ENCODE results near the gene CCDC185.

Gene CCDC185

DNA sequence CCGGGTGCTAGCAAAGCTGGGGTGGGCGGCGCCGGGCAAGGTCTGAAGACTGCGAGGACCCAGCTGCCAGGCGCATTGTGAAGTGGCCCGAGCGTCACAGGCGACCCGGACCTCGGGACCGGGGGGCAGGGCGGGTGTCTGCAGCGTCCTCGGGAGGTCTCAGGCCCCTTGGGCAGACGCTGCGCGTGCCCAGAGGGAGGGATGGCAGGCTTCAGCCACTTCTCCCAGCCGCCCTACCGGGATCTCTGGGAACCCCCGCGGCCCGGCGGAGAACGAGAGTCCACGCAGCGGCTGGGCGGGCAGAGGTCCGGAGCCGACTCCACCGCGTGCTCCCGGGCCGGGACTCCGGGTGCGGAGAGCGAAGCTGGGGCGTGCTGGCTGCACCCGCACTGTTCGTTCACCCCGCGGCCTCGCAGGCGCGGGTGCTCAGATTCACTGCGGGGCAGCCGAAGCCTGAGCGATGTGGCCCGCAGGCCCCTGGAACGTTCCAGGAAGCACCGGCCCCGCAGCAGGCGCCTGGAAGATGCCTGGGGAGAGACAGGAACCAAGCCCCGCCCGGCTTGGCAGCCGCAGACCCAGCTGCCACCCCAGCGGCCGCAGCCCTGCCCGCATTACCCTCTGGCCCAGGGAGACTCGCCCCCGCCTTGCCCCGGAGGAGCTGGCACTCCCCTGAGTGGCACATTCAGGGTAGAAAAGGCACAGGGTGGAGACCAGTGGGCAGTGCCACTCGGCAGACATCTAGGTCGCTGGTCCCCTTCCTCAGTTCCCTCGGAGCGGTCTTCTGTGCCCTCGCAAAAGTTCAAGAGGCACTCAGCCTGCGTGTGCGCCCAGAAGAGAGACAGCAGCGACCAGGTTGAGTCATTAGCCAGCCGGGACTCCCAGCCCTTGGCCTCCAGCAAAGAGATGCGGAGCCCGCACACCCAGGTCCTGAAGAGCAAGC is at the start of gene CCDC185:
Gene CCDC185, plus strand, starts transcription at position 141 of the 940 bp plus-strand sequence. Its CDS starts 61 bp downstream, at position 202.
- DNase-seq (ENCODE audit: low read depth) = no peak

DNA sequence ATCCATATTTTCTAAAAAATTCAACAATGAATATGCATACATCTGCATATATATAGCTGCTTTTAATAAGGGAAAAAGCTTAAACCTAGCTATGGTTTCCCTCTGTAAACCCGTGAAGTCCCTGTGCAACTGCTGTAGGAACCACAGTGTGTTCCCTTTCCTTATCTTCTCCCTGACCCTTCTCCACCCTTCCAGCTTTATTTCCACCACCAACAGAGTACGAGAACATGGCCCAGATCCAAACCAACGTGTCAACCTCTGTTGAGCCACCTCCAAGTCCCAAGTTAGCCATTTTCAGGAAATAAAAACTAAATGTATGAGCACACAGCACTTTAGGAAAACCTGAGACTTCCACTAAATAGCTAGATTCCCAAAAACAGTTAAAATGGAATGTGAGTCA is 49.5 kb upstream of the CCDC185 start:
- DNase-seq (ENCODE audit: low read depth) = no peak

DNA sequence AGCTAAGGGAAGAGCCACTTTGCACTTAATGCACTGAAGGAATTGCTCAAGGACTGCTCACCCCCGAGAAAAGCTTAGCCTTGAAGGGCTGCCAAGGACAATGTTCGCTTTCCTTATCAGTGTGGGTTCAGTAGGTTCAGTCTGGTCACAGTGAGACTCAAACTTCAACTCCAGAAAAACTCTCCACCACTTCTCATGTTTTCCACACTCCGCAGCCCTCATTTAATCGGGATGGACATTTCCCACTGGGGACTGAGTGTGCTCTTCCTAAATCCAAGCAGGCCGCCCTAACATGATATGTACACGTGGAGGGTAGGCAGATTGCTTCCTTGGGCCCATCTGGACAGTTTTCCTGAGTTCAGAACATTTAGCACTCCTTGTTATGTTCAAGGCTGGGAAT is 48.7 kb upstream of the CCDC185 start:
- no peak for DNase-seq (ENCODE audit: low read depth)

DNA sequence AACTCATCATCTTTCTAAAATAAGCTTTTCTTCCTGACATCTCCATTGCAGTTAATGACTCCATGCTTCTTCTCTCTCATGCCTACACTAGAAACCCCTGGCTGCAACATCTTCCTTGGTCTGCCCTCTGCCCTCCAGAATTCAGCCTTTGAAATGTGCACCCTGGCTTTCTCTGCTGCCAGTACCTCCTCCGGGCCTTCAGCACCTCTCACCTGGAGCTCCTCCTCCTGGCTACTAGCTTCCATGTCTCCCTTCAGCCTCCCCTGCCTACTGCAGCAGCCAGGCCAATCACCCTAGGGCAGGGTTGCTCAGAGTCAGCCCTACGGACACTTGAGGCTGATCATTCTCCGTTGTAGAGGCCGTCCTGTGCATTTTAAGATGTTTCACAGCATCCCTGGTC is 47.5 kb upstream of the CCDC185 start:
- no peak for DNase-seq (ENCODE audit: low read depth)

DNA sequence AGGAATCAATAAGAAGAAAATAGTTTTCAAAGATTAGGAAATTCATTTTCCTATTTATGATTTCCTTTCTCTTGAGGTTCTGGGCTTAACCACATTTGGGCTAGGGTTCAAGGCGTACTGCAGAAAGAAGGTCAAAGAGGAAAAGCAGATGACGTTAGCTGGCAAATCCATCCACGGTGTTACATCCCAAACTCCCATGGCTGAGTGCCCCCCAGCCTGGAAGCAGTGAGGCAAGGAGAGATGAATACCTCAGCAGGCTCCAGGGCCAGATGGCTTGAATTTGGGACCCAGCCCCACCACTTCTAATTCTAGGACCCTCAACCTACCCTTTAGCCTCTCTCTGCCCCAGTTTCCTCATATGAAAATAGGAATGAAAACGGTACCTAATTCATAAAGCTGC is 46.9 kb upstream of the CCDC185 start:
- DNase-seq (ENCODE audit: low read depth) = no peak

DNA sequence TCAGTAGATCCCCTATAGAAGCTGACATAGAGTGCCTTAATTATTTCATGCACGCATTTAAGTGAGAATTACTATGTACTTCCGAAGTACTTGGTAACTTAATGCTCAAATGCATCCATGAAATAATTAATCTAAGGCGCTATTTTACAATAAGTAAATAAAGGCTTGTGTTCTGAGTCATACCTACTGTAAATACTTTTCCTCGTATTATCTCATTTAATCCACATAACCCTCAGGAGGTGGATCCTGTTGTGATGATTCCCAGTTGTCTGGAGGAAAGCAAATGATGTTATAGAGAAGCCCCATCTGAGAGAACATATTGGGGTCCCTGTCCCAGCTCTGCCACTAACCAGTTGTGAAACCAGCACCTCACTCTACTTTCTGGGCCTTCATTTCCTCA is 45.6 kb upstream of the CCDC185 start:
- DNase-seq (ENCODE audit: low read depth) = no peak

DNA sequence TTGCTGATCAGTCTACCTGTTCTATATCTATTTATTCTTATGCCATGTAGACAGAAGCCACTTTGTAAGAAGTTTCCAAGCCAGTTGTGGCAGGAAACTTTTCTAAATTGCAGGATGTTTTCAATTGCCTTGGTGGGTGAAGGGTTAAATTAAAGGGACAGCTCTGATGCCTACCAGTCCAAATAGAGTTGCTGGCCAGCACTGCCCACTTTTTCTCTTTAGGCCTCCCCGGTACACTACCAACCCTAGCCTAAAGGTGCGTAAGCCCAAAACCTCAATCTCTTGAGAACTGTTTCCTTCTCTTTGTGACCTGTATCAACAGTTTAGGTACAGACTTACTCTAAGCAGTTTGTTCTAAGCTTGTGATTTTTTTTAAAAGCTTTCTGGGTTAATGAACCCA is 44.8 kb upstream of the CCDC185 start:
- no peak for DNase-seq (ENCODE audit: low read depth)

DNA sequence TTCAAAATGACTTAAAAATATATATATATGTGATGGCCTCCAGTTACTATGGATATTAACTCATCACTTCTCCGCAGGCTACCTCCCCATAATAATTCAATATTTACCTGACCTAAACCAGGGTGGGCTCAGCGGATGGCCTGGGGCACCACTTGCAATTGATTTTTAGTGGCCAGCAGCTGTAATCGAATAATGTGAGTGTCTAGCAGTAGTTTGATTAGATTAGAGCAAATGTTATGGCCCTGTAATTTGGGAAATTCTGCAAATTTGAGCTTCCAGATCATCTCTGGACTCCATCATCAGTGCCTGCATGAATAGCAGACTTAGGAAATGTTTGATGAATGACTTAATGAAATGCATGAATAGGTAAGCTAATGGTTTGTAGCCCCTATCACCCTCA is 44.0 kb upstream of the CCDC185 start:
- DNase-seq (ENCODE audit: low read depth) = no peak

DNA sequence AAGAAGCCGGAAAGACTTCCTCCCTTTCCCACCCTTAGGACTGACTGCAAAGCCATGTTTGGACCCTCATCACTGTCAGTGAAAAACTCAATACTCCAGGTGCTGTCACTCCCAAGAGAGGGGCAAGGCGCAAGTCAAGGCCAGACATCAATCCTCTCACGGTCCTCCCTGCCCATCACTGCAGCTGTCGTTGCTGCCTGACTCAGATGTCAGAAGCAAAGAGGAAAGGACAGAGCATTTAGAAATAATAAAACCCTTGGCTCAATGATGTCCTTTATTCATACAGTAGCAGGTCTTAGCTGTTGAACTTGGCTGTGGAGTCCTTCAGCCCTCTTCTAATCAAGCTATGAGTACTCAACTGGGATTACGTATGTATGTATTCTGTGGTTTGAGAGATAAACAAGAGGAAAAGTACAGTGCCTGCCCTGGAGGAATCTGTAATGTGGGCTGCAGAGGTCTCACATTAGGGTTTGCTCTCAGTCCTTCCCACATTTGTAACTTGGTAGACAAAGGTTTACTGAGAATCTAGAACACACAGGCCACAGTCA is 42.8 kb upstream of the CCDC185 start:
- no peak for DNase-seq (ENCODE audit: low read depth)

DNA sequence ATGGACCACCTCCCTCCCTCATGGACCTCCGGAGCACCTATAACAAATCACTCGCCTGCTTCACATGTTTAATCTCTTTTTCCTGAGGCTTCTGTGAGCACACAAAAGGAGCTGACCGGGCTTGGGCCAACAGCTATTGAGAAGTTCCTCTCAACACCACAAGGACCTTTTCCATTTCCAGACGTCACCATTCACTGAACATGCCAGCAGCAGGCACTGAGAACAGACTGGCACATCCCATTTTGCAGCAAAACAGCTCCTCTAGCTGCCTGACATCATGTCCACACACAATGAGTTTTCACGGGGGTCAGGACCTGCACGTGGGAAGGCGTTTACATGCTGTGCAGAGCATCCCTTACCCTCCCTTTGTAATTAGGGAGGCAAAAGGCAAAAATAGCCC is 40.3 kb upstream of the CCDC185 start:
- DNase-seq (ENCODE audit: low read depth) = no peak

DNA sequence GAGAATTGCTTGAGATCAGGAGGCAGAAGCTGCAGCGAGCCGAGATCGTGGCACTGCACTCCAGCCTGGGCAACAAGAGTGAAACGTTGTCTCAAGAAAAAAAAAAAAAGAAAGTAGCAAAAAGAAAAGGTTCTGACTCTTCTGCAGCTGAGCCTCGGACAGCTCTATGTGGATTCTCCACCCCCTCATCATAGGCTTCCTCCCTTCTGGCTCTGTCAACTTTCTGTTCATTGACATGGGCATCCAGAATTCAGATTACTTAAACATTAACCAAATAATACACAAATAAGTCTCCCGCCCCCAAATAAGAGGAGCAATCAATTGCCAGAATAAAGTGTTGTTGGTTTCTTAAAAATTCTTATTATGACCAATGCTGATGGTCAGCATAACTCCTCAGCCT is 39.3 kb upstream of the CCDC185 start:
- DNase-seq (ENCODE audit: low read depth) = no peak

DNA sequence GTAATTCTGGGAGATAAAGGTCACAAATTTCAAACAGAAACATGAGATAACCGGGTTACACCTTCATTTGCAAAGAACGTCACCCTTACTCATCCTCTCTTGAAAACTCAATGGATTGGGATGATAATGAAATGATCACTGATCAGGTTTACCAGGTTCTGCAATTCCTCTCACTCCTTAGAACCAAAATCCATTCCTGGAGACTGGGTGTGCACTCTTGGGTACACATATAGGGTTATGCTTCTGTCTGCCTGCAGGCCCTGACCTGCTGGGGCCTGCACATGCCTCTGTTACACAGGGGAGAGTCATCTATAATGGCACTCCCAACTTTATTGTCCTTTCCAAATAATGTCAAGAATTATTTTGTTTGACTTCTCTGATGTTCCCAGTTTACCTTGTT is 37.5 kb upstream of the CCDC185 start:
- no peak for DNase-seq (ENCODE audit: low read depth)

DNA sequence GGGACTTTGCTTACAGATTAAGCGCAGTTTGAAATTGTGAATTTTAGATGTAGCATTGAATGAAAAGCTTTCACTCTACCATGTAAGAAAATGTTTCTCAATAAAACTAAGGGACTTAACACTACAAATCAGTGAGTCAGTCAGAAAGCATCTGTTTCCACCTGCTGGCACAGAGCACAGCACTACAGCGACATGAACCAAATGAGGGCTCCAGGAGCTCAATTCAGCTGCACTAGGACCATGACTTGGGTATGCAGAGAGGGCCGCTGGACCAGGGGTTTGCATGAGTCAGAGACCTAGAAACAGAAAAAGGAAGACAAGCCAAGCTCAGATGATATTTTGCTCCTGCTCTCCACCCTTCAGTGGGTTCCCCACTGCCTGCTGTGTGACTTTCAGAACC is 34.4 kb upstream of the CCDC185 start:
- no peak for DNase-seq (ENCODE audit: low read depth)

DNA sequence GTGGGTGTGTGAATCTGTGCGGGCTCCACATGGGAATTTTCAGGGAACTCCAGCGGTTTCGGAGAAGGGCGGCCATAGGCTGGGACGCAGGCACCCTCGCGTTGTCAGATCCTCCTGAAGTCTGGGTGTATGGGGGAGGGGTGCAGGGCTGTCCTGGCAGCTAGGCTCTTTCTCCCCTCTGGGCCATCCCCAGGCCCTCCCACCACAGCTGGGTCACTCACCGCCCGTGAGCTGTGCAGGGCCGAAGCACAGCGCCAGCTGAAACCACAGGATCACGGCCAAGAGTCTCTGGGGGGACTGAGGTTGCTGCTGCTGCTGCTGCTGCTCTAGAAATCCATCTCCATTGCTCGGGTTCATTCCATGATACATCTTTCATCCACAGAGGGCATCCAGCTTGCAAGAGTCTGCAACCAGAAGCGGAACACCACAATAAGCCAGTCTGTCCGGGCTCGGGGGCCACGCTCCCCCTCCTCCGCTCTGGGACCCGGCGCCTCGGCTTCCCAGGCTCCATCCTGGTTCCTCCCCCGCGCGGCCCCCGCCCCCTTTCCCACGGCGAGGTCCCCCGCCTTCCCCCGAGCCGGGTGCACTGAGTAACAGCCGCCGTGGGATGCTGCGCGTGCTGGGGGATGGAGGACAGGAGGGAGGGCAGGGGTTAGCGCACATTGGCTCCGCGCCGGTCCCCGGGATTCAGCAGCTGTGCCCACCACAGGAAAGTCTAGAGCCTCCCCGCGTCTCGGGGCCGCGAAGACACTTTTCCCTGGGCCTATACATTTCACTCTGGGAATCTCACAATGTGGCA is 30.0 kb upstream of the CCDC185 start:
- DNase-seq (ENCODE audit: low read depth) = peak; percentile 12

DNA sequence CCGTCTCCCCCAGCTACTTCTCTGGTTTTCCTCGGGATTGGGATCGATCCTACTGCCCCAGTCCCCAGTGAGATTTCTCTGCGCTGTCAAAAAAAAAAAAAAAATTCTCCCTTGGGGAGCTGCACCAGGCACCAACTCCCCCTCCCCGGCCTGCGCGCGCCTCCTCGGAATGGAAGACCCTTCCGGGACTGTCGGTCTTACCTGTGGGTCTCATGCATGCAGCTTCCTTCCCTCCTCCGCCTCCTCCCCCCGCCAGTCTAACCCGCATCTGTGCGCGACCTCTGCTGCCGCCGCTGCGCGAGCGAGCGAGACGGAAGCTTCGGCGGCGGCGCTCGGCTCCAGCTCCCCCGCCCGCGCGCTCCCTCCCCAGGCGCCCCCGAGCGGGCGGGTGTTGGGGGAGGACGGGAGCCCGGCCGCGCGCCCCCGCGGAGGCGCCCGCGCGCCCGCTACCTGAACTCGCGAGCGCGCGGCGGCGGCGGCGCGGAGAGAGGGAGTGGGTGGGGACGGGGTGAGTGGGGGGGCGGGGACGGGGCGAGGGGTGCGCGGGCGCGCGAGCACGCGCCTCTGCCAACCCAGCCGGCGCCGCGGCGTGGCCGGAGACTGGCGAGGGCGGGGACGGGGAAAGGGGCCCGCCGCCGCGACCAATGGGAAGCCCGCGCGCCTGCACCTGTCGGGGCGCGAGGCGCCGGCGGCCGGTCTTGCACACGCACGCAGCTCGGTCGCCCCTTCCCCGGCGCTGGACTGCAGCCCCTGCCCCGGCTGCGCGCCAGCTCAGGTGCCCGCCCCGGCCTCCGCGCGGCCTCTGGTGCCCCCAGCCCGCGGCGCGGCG is 29.1 kb upstream of the CCDC185 start, which contains the start of gene SUSD4:
Gene SUSD4, minus strand, starts transcription at position 321 of the 829 bp plus-strand sequence. CDS start 751 bp downstream, outside the sequence.
- DNase-seq (ENCODE audit: low read depth) = peak; percentile 56

DNA sequence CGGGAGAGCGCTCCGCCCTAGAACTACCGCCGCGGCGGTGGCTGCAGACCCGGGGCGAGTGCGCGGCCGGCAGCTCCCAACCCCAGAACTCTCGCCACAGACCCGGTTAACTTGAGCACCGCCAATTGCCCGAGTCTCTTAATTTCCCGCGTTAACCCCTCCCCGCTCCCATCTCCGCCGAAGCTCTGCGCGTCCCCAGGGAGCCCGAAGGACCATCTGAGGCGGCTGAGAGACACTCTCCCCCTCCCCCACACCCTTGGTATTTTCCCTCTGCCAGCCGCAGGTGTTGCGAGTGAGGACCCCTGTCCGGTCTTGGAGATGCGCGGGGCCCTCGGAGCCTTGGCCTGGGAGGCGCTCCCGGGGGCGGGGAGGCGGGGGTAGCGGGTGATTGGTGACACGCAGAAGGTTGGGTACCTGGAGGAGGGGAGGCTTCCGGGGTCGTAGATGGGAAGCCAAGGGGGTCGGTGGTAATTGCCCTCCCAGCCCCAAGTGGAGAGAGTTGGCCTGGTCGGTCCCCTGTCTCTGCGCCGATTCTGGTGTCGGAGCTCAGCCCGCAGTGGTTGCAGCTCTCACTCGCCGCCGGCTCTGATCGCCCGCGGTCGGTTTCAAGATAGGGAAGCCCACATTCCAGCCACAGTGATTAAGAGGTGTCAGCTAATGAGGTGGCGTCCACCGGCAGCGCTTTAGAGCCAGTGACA is 28.4 kb upstream of the CCDC185 start:
- DNase-seq (ENCODE audit: low read depth) = peak; percentile 3

DNA sequence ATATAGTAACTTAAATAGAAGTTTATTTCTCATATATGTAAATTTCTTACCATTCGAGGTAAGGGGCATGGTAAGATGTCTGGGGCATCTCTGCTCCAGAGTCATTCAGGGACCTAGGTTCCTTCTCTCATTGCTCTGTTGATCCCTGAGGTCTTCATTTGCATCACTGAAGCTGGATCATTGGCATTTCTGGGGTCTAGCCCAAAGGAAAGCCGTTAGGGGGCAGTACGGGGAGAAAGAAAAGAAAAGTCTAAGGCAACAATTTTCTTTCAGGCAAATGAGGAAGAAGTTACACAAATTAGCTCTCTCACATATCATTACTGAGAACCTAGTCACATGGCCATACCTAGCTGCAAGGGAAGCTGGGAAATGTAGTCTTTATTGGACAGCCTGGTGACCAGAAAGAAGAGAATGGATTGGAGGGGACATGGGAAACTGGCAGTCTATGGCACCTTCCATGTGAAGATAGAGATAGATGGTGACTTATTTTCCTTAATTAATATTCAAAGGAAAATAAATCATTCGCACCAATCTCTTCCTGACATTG is 19.1 kb upstream of the CCDC185 start:
- no peak for DNase-seq (ENCODE audit: low read depth)

DNA sequence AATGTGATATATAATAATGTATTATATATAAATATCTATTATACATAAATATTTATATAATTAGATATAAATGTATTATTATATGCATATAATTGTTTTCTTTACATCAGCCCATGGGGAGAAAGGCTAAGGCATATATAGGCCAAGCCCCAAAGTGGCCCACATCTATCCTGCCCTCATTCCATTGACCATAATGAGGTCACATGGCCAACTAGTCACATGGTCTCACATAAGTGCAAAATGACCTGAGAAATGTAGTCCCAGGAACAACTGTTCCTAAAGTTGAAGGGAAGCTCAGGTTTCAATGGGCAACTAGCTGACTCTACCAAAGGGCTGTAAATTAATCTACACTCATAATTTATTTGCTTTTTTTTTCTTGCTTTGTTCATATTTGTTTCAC is 14.5 kb upstream of the CCDC185 start:
- no peak for DNase-seq (ENCODE audit: low read depth)

DNA sequence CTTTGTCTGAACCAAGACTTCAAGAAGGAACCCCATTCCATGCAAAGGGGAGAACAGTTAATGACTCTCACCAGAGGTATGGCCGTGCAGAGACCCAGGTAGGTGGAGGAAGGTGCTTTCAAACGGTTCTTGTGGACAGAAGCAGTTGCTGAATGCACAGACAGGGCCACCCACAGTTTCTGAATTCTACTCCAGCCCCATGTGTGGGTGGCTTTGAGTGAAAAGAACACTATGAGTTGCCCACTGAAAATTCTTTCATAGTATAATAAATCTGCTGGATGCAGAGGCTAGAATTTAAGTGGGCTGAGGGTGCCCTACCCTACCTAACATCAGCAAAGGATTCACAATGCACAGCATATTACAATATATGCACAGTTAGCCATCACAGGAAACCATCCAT is 7.2 kb upstream of the CCDC185 start:
- DNase-seq (ENCODE audit: low read depth) = no peak

DNA sequence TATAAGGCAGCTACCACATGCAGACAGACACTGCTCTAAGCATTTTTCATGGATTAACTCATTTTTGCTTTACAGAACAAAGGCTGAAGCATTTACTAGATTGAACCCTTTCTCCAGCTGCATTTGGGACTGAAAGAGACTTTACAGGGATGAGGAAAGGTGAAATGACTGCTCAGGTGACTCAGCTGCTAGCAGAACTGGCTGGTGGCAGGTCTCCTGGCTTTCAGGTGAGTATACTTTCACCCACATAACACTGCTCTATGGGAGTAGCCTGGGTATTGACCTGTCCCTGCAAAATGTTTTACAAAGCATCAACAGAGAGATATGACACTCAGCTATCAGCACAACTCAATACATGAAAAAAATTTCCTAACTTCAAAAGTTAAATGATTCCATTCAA is 2.6 kb upstream of the CCDC185 start:
- DNase-seq (ENCODE audit: low read depth) = no peak

DNA sequence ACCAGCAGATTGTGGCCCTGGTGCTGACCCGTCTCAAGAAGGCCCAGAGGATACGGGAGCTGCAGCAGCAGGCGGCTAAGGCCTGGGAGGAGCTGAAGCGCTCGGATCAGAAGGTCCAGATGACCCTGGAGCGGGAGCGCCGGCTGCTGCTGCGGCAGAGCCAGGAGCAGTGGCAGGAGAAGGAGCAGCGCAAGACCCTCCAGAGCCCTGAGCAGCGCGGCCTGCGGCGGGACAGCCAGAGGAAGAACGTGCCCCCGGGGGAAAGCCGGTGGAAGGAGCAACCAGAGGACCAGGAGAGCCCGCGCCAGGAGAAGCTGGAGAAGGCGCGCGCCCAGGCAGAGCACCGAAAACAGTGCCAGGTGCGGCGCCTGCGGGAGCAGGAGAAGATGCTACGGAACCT is 1.0 kb downstream of the CCDC185 start:
- DNase-seq (ENCODE audit: low read depth) = no peak
